WI38 (cell line): Measurements from ENCODE around the gene IL16.
A peak's percentile ranks its signal among the peaks of the same experiment; 100 is the strongest.

Experiments used
- H3K4me3 ChIP-seq: 2 replicates; pipeline ENCODE4 v1.5.1; 2011; ENCODE audit warnings: low read depth, mild to moderate bottlenecking, control low read depth, low read length
- TF ChIP-seq, protein P1 (sequence below): IDR thresholded peaks from 2 replicates; pipeline ENCODE4 v1.5.1; 2012; ENCODE audit warnings: low read depth, mild to moderate bottlenecking, control low read depth, low read length

The IL16 gene

DNA sequence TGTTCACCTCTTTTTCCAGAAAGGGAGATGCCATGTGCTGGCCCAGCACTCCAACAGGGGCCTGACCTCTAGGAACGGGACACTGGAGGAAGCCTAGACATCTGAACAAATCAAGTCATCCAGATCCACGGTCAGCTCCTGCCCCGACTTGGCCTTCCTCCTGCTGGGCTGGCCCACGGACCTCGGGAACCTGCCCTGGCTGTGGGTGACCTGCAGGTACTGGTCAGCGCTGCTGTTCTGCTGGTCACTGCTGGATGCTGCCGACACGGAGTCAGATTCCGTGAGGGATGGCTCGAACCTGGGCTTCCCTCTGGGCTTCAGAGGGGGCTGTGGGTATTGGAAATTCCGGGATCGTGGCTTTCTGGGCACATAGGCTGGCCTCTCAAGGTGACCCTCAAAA lies 135.6 kb downstream of the IL16 start:
- TF ChIP-seq, protein P1, sequence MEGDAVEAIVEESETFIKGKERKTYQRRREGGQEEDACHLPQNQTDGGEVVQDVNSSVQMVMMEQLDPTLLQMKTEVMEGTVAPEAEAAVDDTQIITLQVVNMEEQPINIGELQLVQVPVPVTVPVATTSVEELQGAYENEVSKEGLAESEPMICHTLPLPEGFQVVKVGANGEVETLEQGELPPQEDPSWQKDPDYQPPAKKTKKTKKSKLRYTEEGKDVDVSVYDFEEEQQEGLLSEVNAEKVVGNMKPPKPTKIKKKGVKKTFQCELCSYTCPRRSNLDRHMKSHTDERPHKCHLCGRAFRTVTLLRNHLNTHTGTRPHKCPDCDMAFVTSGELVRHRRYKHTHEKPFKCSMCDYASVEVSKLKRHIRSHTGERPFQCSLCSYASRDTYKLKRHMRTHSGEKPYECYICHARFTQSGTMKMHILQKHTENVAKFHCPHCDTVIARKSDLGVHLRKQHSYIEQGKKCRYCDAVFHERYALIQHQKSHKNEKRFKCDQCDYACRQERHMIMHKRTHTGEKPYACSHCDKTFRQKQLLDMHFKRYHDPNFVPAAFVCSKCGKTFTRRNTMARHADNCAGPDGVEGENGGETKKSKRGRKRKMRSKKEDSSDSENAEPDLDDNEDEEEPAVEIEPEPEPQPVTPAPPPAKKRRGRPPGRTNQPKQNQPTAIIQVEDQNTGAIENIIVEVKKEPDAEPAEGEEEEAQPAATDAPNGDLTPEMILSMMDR, result no peak
- no peak overlapping the region for H3K4me3 ChIP-seq

DNA sequence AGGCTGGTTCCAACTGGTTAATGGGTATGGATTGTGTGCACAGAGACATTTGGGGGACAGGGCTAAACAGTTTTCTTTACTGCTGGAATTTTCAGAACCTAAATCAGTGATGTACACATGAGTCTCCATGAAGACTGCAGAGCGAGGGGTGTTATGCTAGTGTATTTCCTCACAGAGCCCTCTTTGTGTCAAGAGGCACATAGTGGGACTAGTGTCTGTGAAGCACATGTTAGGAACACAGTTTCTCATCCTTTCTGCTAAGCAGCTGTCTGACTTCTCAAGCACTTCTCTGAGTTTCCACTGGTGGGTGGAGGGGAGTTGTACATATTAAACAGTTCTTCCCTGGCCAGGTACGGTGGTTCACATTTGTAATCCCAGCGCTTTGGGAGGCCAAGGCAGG lies 136.7 kb downstream of the IL16 start:
- TF ChIP-seq, protein P1, result no peak

DNA sequence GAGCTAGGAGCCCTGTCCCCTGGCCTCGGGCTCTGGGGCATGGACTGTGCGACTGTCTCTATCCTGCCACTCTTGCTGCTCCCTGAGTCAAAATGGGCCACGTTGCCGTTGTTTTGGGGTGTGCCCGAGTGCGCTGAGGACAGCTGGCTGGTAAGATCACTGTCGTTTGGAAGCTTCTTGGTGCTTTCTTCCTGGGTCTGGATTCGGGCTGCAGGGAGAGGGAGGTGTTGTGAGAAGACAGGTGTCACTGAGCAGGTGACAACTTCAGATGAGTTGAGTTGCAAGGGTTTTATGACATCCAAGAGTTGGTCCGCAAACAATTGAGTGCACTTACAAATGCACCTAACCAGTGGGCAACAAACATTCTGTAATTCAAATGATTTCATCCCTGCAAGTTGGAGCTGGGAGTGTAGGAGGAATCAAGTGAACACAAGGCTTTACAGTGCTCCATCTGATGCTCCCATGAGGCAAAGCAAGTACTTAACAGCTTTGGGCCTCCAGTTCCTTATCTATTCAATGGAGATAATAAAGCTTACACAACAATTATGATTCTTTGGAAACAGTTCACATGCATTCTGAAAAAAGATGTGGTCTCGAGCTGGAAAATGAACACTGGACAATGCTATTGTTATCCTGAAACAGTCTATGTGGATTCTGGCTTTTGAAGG lies 138.2 kb downstream of the IL16 start:
- H3K4me3 ChIP-seq, result no peak overlapping the region
- TF ChIP-seq, protein P1, result no peak

More for the DNA sequence above, 136.7 kb downstream of the IL16 start:
- no peak overlapping the region for H3K4me3 ChIP-seq

DNA sequence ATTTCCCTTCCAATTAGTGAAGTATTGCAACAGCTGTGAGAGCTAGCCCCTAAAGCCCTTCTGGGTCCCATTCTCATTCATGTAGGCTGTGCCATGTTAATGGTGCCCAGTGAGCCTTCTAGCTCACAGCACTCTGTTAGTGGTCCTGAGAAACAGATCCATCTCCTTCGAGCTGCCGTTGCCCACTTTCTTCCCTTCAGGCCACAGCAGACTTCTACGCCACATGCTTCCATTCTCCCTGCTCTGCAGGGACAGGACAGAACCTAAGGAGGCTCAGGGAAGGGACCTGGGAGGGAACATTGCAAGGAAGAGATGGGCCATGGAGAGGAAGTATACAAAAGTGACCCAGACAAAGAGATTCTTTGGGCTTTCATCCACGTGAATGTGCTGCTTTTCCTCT lies 139.0 kb downstream of the IL16 start:
- no peak overlapping the region for H3K4me3 ChIP-seq
- TF ChIP-seq, protein P1, result no peak

DNA sequence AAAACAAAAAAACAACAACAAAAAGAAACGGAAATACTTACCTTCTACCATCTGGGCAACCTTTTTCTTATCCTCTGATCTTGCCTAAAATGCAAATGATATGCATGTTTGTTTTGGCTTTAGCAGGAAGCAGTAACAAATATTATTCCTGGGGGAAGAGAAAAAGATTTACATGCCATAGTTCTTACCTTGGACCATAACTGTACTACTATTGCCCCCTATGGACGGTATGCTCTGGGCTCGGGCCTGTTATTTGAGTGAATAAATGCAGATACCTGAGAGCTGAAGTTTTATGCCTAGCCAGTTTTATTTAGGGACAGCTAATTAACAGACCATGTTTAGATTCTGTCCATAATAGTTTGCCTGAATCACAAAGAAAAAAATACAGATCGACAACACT lies 139.9 kb downstream of the IL16 start:
- TF ChIP-seq, protein P1, result peak; percentile 45
- H3K4me3 ChIP-seq, result no peak overlapping the region

DNA sequence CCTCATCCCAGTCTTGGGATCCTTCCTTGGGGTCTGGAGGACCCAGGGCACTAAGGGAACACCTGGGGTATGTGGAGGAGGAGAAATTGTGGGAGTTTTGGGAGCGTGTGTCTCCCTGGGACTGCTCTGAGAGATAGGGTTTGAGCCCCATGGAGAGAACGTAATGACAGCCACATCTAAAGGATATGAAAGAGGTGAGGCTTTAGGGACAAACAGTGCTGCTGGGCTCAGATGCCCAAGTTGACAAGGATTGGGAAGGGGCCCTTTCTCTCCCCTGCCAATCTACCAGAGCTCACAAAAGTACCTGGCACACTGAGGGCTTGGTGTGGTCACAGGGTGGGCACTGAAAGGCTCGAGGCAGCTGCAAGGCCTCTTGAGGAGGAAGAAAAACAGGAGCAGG lies 140.6 kb downstream of the IL16 start:
- TF ChIP-seq, protein P1, result no peak

DNA sequence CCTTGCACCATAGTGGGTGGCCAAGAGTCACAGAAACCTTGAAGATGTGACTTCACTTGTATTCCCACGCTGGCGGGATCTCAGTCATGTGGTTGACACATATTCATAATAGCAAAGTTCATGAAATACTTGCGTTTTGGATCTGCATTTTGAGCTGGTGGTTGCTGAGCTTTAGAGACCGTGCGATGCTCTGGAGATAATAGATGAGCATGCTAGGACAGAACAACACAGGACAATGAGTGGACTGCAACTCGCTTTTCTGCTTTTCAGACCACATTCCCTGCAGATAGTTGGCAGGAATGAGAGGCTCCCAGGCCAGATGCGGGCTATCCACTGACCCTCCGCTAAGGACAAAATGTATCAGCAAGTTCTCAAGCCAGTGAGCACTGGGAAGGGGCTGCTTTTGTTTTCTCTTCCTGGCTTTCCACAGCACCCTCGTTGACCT lies 141.1 kb downstream of the IL16 start:
- TF ChIP-seq, protein P1, result no peak

More for the DNA sequence above, 140.6 kb downstream of the IL16 start:
- no peak overlapping the region for H3K4me3 ChIP-seq

More for the DNA sequence above, 141.1 kb downstream of the IL16 start:
- no peak overlapping the region for H3K4me3 ChIP-seq
